ENCODE measurements around the gene KCNN3. TPM values are rescaled to one million over a fixed set of nuclear protein-coding genes. Genes with fewer than 3 reads are reported as not detected.

The KCNN3 gene
- total and polyA plus RNA-seq, 7 donors = 0.23 to 27.7 (median 9.4) TPM

GRCh38 chr1:154730259-154730658, 139.8 kb downstream of the KCNN3 start:
- H3K27ac ChIP-seq = peak overlapping the region; percentile 55 to 80 (median 76)
- H3K27me3 ChIP-seq = no peaks in the 10 kb centered on the region
- DNase-seq = no peak
- TF ChIP-seq EP300 (IDR thresholded peaks at IDR 0.05) (no peak), POLR2AphosphoS5 (IDR thresholded peaks at IDR 0.05) (peak in 1 of 4 donors; percentile 18)
- WGBS, 2 donors = 52 to 68% methylated on average over 1 of the region's 1 CpG
- H3K36me3 ChIP-seq = no peaks in the 10 kb centered on the region
- intact Hi-C loops (cut with DNase I) = no loop called here
- H3K4me1 ChIP-seq = peaks cover 0 to 71% (median 53%) of the 10 kb centered on the region in 4 donors
- no peaks in the 10 kb centered on the region for H3K9me3 ChIP-seq
- H3K4me3 ChIP-seq = no peak overlapping the region

DNA sequence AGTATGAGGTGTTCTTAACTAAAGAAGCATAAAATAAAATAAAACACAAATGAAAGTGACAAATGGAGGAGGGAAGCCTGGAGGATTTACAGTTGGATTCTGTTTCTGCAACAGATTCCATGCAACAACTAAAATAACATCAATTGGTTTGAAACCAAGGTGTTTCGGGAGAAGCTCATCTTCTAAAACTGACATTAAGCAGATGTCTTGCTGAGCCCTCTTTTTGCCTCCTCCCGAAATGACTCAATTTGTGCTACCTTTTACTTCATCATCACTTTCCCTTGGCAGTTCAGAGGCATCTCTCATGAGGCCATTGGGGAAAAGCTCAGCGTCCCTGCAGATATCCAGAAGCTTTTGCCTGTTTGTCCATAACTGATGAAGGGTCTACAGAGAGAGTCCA, 140.5 kb downstream of the KCNN3 start:
- Histone ChIP-seq H3K4me1 (peaks cover 0 to 71% (median 53%) of the 10 kb centered on the region in 4 donors), H3K27me3 (no peaks in the 10 kb centered on the region), H3K9me3 (no peaks in the 10 kb centered on the region), H3K4me3 (no peak overlapping the region), H3K27ac (peak overlapping the region; percentile 55 to 80 (median 76)), H3K36me3 (no peaks in the 10 kb centered on the region)
- no peak for DNase-seq
- WGBS, 2 donors = 81 to 86% methylated on average over 3 of the region's 3 CpGs
- no peak for TF ChIP-seq EP300 (IDR thresholded peaks at IDR 0.05)
- TF ChIP-seq CTCF (IDR thresholded peaks at IDR 0.05) = no peak
- no peak for TF ChIP-seq POLR2A (IDR thresholded peaks at IDR 0.05)
- peak; percentile 47 to 89 (median 73) for TF ChIP-seq POLR2AphosphoS5 (IDR thresholded peaks at IDR 0.05)
- intact Hi-C loops (cut with DNase I) = no loop called here

- Histone ChIP-seq H3K4me1 (peaks cover 0 to 71% (median 55%) of the 10 kb centered on the region in 4 donors), H3K9me3 (no peaks in the 10 kb centered on the region), H3K27me3 (no peaks in the 10 kb centered on the region), H3K4me3 (no peak overlapping the region), H3K36me3 (no peaks in the 10 kb centered on the region), H3K27ac (peak overlapping the region; percentile 57 to 80 (median 76))
- WGBS, 2 donors = 80 to 86% methylated on average over 6 of the region's 6 CpGs
- DNase-seq = peak; percentile 79
- TF ChIP-seq CTCF (IDR thresholded peaks at IDR 0.05) = no peak
- no peak for TF ChIP-seq POLR2A (IDR thresholded peaks at IDR 0.05)
- TF ChIP-seq POLR2AphosphoS5 (IDR thresholded peaks at IDR 0.05) = peak in 1 of 4 donors; percentile 40
- intact Hi-C loops (cut with DNase I) = no loop called here
Measured at GRCh38 chr1:154729031-154729442, 141.0 kb downstream of the KCNN3 start.

- no peaks in the 10 kb centered on the region for H3K27me3 ChIP-seq
- no peaks in the 10 kb centered on the region for H3K9me3 ChIP-seq
- intact Hi-C loops (cut with DNase I) = no loop called here
- peaks cover 0 to 64% (median 53%) of the 10 kb centered on the region in 4 donors for H3K4me1 ChIP-seq
- DNase-seq = peak; percentile 52
- no peaks in the 10 kb centered on the region for H3K36me3 ChIP-seq
- H3K27ac ChIP-seq = peak overlapping the region; percentile 36 to 80 (median 56)
- TF ChIP-seq EP300 (IDR thresholded peaks at IDR 0.05) = no peak
- no peak for TF ChIP-seq POLR2AphosphoS5 (IDR thresholded peaks at IDR 0.05)
- TF ChIP-seq CTCF (IDR thresholded peaks at IDR 0.05) = no peak
- TF ChIP-seq POLR2A (IDR thresholded peaks at IDR 0.05) = no peak
- 85 to 89% methylated on average over 13 of the region's 13 CpGs for WGBS, 2 donors
- no peak overlapping the region for H3K4me3 ChIP-seq
Measured at GRCh38 chr1:154726896-154727753, 143.0 kb downstream of the KCNN3 start.

GRCh38 chr1:154726443-154726842, 143.6 kb downstream of the KCNN3 start:
- intact Hi-C loops (cut with DNase I) = no loop called here
- Histone ChIP-seq H3K4me1 (peaks cover 0 to 57% (median 46%) of the 10 kb centered on the region in 4 donors), H3K36me3 (no peaks in the 10 kb centered on the region), H3K9me3 (no peaks in the 10 kb centered on the region), H3K4me3 (no peak overlapping the region), H3K27ac (peak overlapping the region in 3 of 4 donors; percentile 36 to 80 (median 75)), H3K27me3 (no peaks in the 10 kb centered on the region)
- TF ChIP-seq POLR2AphosphoS5 (IDR thresholded peaks at IDR 0.05) = no peak
- TF ChIP-seq POLR2A (IDR thresholded peaks at IDR 0.05) = no peak
- no peak for TF ChIP-seq CTCF (IDR thresholded peaks at IDR 0.05)
- no peak for TF ChIP-seq EP300 (IDR thresholded peaks at IDR 0.05)
- DNase-seq = no peak
- 52 to 77% methylated on average over 10 of the region's 10 CpGs for WGBS, 2 donors
